HCT116 (cell line): ENCODE measurements around the gene CDH16. TPM values are rescaled to one million over a fixed set of nuclear protein-coding genes. Genes with fewer than 3 reads are reported as not detected.

Source experiments
- ATAC-seq: fragments of 200-7000 bp; cut with Tn5 transposase; 2 replicates; pipeline ENCODE4 v1.9.1; 2020; ENCODE audit warnings: mild to moderate bottlenecking, moderate library complexity
- BruUV-seq: library from RNA; stranded (reverse); fragments of 400-500 nt; replicated peaks from 2 replicates; lab custom pipeline; 2021; lab: Mats Ljungman, UMichigan
- CTCF ChIA-PET: fragments of 300-600 bp; sonication (Branson Sonifier 250); formaldehyde crosslinking; loops from one replicate; lab custom pipeline; 2021; ENCODE audit warnings: antibody characterized with exemption; lab: Charles Lee
- POLR2A ChIA-PET: fragments of 300-600, 350-600 bp; sonication (Branson Sonifier 250); formaldehyde crosslinking; loops from one replicate; lab custom pipeline; 2021; ENCODE audit warnings: antibody characterized with exemption; lab: Charles Lee
- RAD21 ChIA-PET, 2 experiments: fragments of 300-600 bp; sonication (Branson Sonifier 250); formaldehyde crosslinking; loops; one replicate each; lab custom pipeline; 2023; ENCODE audit warnings: low total read pairs in 2 of 2; ENCODE audit not compliant: uncharacterized antibody in 2 of 2, unreplicated experiment in 2 of 2, low non-redundant PET in 1 of 2; lab: Charles Lee
- DNase-seq: peaks from one replicate; pipeline ENCODE4 v3.0.0-alpha.2; 2010; ENCODE audit warnings: low read depth, low spot score
- H2AFZ ChIP-seq: fragments of 200-600 bp; shearing (Covaris generic), sonication (generic); 2 replicates; pipeline ENCODE4 v1.6.1; 2017; ENCODE audit warnings: low read depth, mixed run types, mixed read lengths, antibody characterized with exemption, low read length; ENCODE audit not compliant: poor library complexity, severe bottlenecking
- H3K27ac ChIP-seq: 2 replicates; pipeline ENCODE4 v1.5.1; 2012; ENCODE audit warnings: low read depth, low read length
- H3K27me3 ChIP-seq: fragments of 200-600 bp; sonication (generic); 2 replicates; pipeline ENCODE4 v1.6.1; 2016; ENCODE audit warnings: mixed run types, low read length, mixed read lengths; ENCODE audit not compliant: insufficient read depth
- H3K36me3 ChIP-seq, 2 experiments: fragments of 200-500 bp in 1 of 2; fragments of 200-600 bp in 1 of 2; sonication (Bioruptor generic) in 1 of 2; sonication (generic) in 1 of 2; 2 replicates each; pipeline versions ENCODE4 v1.5.1 to v1.6.1; 2014 to 2016; ENCODE audit warnings: low read length in 2 of 2, inconsistent platforms in 1 of 2, mixed read lengths in 1 of 2, mixed run types in 1 of 2; ENCODE audit not compliant: insufficient read depth in 2 of 2, control insufficient read depth in 1 of 2
- H3K4me1 ChIP-seq, 2 experiments: fragments of 200-600 bp in 1 of 2; sonication (generic) in 1 of 2; 2 replicates each; pipeline versions ENCODE4 v1.5.1 to v1.6.1; 2012 to 2017; ENCODE audit warnings: low read length in 2 of 2, inconsistent platforms in 1 of 2, mild to moderate bottlenecking in 1 of 2, mixed read lengths in 1 of 2, mixed run types in 1 of 2, moderate library complexity in 1 of 2; ENCODE audit not compliant: insufficient read depth in 2 of 2, control insufficient read depth in 1 of 2
- H3K4me2 ChIP-seq: fragments of 200-600 bp; sonication (generic); 2 replicates; pipeline ENCODE4 v1.6.1; 2017; ENCODE audit warnings: mixed run types, low read length, mixed read lengths
- H3K4me3 ChIP-seq, 2 experiments: fragments of 200-600 bp in 1 of 2; sonication (generic) in 1 of 2; replicated peaks in 1 of 2; 2 replicates each; pipeline ENCODE4 v1.5.1; 2011 to 2016; ENCODE audit warnings: low read length in 2 of 2, control low read depth in 1 of 2, low read depth in 1 of 2, mild to moderate bottlenecking in 1 of 2, mixed read lengths in 1 of 2, mixed run types in 1 of 2
- H3K79me2 ChIP-seq: fragments of 200-600 bp; sonication (generic); 2 replicates; pipeline ENCODE4 v1.6.1; 2017; ENCODE audit warnings: mild to moderate bottlenecking, mixed run types, low read length, moderate library complexity, mixed read lengths; ENCODE audit not compliant: insufficient read depth
- H3K9ac ChIP-seq: fragments of 200-600 bp; sonication (generic); 2 replicates; pipeline ENCODE4 v1.6.1; 2016; ENCODE audit warnings: low read length, mixed read lengths
- H3K9me2 ChIP-seq: fragments of 200-600 bp; sonication (generic), shearing (Covaris generic); 2 replicates; pipeline ENCODE4 v1.6.1; 2017; ENCODE audit warnings: mixed run types, mild to moderate bottlenecking, moderate library complexity; ENCODE audit not compliant: insufficient read depth
- H3K9me3 ChIP-seq, 2 experiments: fragments of 200-500 bp in 1 of 2; fragments of 200-600 bp in 1 of 2; sonication (Bioruptor generic) in 1 of 2; sonication (generic) in 1 of 2; 2 replicates each; pipeline ENCODE4 v1.6.1; 2014 to 2017; ENCODE audit warnings: low read length in 2 of 2, mixed read lengths in 2 of 2, inconsistent platforms in 1 of 2, low read depth in 1 of 2, mild to moderate bottlenecking in 1 of 2, mixed run types in 1 of 2, moderate library complexity in 1 of 2; ENCODE audit not compliant: control insufficient read depth in 1 of 2, insufficient read depth in 1 of 2
- H4K20me1 ChIP-seq: fragments of 200-600 bp; sonication (generic), shearing (Covaris generic); 2 replicates; pipeline ENCODE4 v1.6.1; 2017; ENCODE audit warnings: mixed run types, mild to moderate bottlenecking, moderate library complexity; ENCODE audit not compliant: insufficient read depth
- ATF3 ChIP-seq: IDR thresholded peaks from 2 replicates; pipeline ENCODE4 v1.6.1; 2012
- CTCF ChIP-seq, 3 experiments: fragments of 200-600 bp in 1 of 3; sonication (generic) in 1 of 3; IDR thresholded peaks in 2 of 3; conservative IDR thresholded peaks in 1 of 3; 2 replicates each; pipeline ENCODE4 v1.5.1; 2012 to 2017; ENCODE audit warnings: low read depth in 2 of 3, low read length in 2 of 3, antibody characterized with exemption in 1 of 3, borderline replicate concordance in 1 of 3, control low read depth in 1 of 3, mild to moderate bottlenecking in 1 of 3, mixed read lengths in 1 of 3, mixed run types in 1 of 3, moderate library complexity in 1 of 3; ENCODE audit not compliant: insufficient read depth in 1 of 3
- EGR1 ChIP-seq: IDR thresholded peaks from 2 replicates; pipeline ENCODE4 v1.6.1; 2012; ENCODE audit warnings: low read depth
- EZH2phosphoT487 ChIP-seq: fragments of 200-600 bp; IDR thresholded peaks from 2 replicates; pipeline ENCODE4 v1.6.1; 2018; ENCODE audit warnings: antibody characterized with exemption, borderline replicate concordance
- JUND ChIP-seq: IDR thresholded peaks from 2 replicates; pipeline ENCODE4 v1.6.1; 2012
- MAX ChIP-seq: IDR thresholded peaks from 2 replicates; pipeline ENCODE4 v1.6.1; 2012
- POLR2A ChIP-seq: IDR thresholded peaks from 2 replicates; pipeline ENCODE4 v1.7.0; 2011; ENCODE audit warnings: borderline replicate concordance; ENCODE audit not compliant: insufficient read depth, insufficient read length; ENCODE audit errors: extremely low read depth
- RAD21 ChIP-seq: IDR thresholded peaks from 2 replicates; pipeline ENCODE4 v1.6.1; 2012; ENCODE audit warnings: low read depth, mild to moderate bottlenecking
- SRF ChIP-seq: IDR thresholded peaks from 2 replicates; pipeline ENCODE4 v1.6.1; 2012; ENCODE audit warnings: low read depth
- TCF7L2 ChIP-seq: IDR thresholded peaks from 2 replicates; pipeline ENCODE4 v1.7.0; 2011; ENCODE audit warnings: borderline replicate concordance, inconsistent platforms; ENCODE audit not compliant: insufficient read depth, insufficient read length; ENCODE audit errors: extremely low read depth
- YY1 ChIP-seq: IDR thresholded peaks from 2 replicates; pipeline ENCODE4 v1.6.1; 2011; ENCODE audit warnings: low read length, low read depth, moderate library complexity, mild to moderate bottlenecking; ENCODE audit not compliant: insufficient replicate concordance; ENCODE audit errors: extremely low read depth
- intact Hi-C: fragments of 100-400 bp; cut with micrococcal nuclease; formaldehyde crosslinking; loops from 2 replicates; pipeline ENCODE4 v1.10.0; 2022
- total RNA-seq: library from RNA; stranded (reverse); gene quantifications from one replicate; pipeline ENCODE4 v1.2.1, GENCODE V29; 2021; ENCODE audit not compliant: unreplicated experiment

CDH16 gene
- total RNA-seq, 1 experiment from 2014 or later: not detected

- intact Hi-C loops: loop anchor here (1.0 kb wide), 1 partner anchor 34 kb away; no protein-coding TSS in a partner anchor
- Histone ChIP-seq H3K9me2 (no peaks in the 10 kb centered on the region), H3K4me2 (peak overlapping the region; percentile 45), H2AFZ (no peak overlapping the region), H3K9ac (no peak overlapping the region), H3K9me3 (no peaks in the 10 kb centered on the region), H3K27ac (0 out of 2 replicates have a peak overlapping the region, but pooled peaks have one; percentile 22), H3K27me3 (no peaks in the 10 kb centered on the region), H3K79me2 (peaks cover 19% of the 10 kb centered on the region), H3K4me1 (peaks cover 21 to 63% of the 10 kb centered on the region in 2 experiments), H4K20me1 (no peaks in the 10 kb centered on the region), H3K4me3 (no peak overlapping the region), H3K36me3 (peaks cover 0 to 7% of the 10 kb centered on the region in 2 experiments; a peak in 1 of 4 replicates)
- RAD21 ChIA-PET: interaction anchor here (0.7 to 1.4 kb wide), 3 partner anchors 19 to 33 kb away, joined by 4 to 6 read pairs (median 5); no protein-coding TSS in a partner anchor
- POLR2A ChIA-PET: no interaction called here
- ATAC-seq: peak; percentile 39
- no peak for DNase-seq
- CTCF ChIA-PET: interaction anchor here (1.1 to 2.8 kb wide), 12 partner anchors 14 to 524 kb away, joined by 3 to 32 read pairs (median 3); partner anchors contain the start of genes CES3 and PDP2
- BruUV-seq: no TSS peak
- TF ChIP-seq JUND (no peak), SRF (no peak), RAD21 (no peak; the same call in 1 of the 2 replicates), MAX (0 out of 2 replicates have a peak, but pooled peaks have one; percentile 8), EZH2phosphoT487 (no peak), TCF7L2 (no peak), POLR2A (no peak), EGR1 (no peak), YY1 (no peak), CTCF (IDR thresholded peaks at IDR 0.05 in 2 of 3, conservative IDR thresholded peaks at IDR 0.05 in 1 of 3; ENCODE audit: borderline replicate concordance in 1 of 3, insufficient read depth in 1 of 3, low read depth in 2 of 3, low read length in 2 of 3) (peak in 2 of 3 experiments; percentile 57 to 61; a peak in 5 of 6 replicates), ATF3 (no peak)
Observed at GRCh38 chr16:66928702-66929388, 10.2 kb upstream of the CDH16 start.
